ENCODE results near the gene CCNY. TPM values are rescaled to one million over a fixed set of nuclear protein-coding genes. Genes with fewer than 3 reads are reported as not detected.

The CCNY gene
- total RNA-seq, 2 experiments from 2014 or later, result 64.9 to 66.9 TPM

- Mint-ChIP-seq H3K4me1 (ENCODE audit: low read depth) (peaks cover 73% of the 10 kb centered on the region), H3K36me3 (ENCODE audit: low read depth) (peaks cover 44% of the 10 kb centered on the region), H3K4me3 (no peak overlapping the region), H3K9me3 (peaks cover 18% of the 10 kb centered on the region), H3K27ac (no peak overlapping the region), H3K27me3 (no peaks in the 10 kb centered on the region)
- no peak for DNase-seq
- TF ChIP-seq CTCF (IDR thresholded peaks at IDR 0.05), result no peak
- CTCF ChIA-PET, result no interaction called here
- Histone ChIP-seq H3K27me3 (ENCODE audit: control insufficient read depth in 1 of 2, insufficient read depth in 2 of 2, low read length in 2 of 2) (no peaks in the 10 kb centered on the region), H3K27ac (ENCODE audit: low read depth in 1 of 2, low read length in 2 of 2) (no peak overlapping the region), H3K4me3 (ENCODE audit: low read length) (no peak overlapping the region), H3K36me3 (ENCODE audit: insufficient read depth, low read length) (no peaks in the 10 kb centered on the region), H3K9me3 (ENCODE audit: control insufficient read depth in 1 of 2, insufficient read depth in 1 of 2, low read length in 2 of 2) (peaks cover 9 to 17% of the 10 kb centered on the region in 2 experiments), H3K4me1 (ENCODE audit: insufficient read depth, low read length) (peaks cover 31% of the 10 kb centered on the region)
- POLR2A ChIA-PET, result no interaction called here
- ATAC-seq (ENCODE audit: poor library complexity), result no peak
- intact Hi-C loops (cut with DNase I, micrococcal nuclease), result no loop called here
These were observed 55.6 kb downstream of the CCNY start for GRCh38 chr10:35391954-35392262.

DNA sequence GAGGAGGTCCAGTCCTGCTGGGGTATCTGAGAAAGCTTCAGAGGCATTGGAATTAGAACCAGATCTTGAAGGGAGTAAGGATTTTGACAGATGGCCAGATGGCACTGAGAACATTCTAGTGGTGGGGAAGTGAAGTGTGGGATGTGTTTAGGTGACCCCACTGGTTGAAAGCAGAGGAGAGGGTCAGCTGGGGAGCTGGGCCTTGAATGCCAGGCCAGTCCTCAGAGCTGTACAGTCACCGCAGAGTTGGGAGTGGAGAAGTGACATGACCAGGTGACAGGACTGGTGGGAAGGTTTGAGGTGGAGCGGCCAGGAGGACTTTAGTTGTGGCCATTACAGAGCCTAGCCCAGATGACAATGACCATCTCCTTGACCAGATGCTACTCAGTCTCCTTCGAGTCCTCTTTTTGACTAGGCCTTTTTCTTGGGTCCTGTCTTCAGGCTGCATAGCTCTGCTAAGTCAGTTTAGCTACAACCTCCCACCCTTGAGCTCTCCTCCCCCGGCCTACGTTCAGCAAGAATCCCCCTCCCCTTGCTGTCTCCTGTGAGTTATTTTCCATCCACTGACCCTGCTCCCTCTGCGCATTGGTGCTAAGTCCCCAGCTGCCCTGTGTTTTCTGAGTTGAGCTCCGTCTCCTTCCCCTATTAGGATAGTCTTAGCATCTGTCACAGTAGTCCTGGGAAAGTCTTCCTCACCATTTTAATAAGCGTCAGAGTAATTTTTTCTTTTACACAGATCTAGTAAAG is 56.3 kb downstream of the CCNY start:
- H3K4me1 Mint-ChIP-seq (ENCODE audit: low read depth), result peaks cover 72% of the 10 kb centered on the region

GRCh38 chr10:35394411-35394851 is 58.1 kb downstream of the CCNY start:
- Histone ChIP-seq H3K27me3 (ENCODE audit: control insufficient read depth in 1 of 2, insufficient read depth in 2 of 2, low read length in 2 of 2) (no peaks in the 10 kb centered on the region), H3K4me1 (ENCODE audit: insufficient read depth, low read length) (peaks cover 49% of the 10 kb centered on the region), H3K9me3 (ENCODE audit: control insufficient read depth in 1 of 2, insufficient read depth in 1 of 2, low read length in 2 of 2) (peaks cover 7 to 17% of the 10 kb centered on the region in 2 experiments), H3K4me3 (ENCODE audit: low read length) (no peak overlapping the region), H3K27ac (ENCODE audit: low read depth in 1 of 2, low read length in 2 of 2) (no peak overlapping the region), H3K36me3 (ENCODE audit: insufficient read depth, low read length) (no peaks in the 10 kb centered on the region)
- no peaks in the 10 kb centered on the region for H3K27me3 Mint-ChIP-seq
- ChIA-PET POLR2A (no interaction called here), CTCF (no interaction called here)
- intact Hi-C loops (cut with DNase I, micrococcal nuclease), result no loop called here
- H3K4me3 Mint-ChIP-seq, result no peak overlapping the region
- H3K4me1 Mint-ChIP-seq (ENCODE audit: low read depth), result peaks cover 82% of the 10 kb centered on the region
- H3K9me3 Mint-ChIP-seq, result peaks cover 13% of the 10 kb centered on the region
- TF ChIP-seq CTCF (IDR thresholded peaks at IDR 0.05), result no peak
- H3K27ac Mint-ChIP-seq, result no peak overlapping the region
- DNase-seq, result no peak
- ATAC-seq (ENCODE audit: poor library complexity), result no peak
- H3K36me3 Mint-ChIP-seq (ENCODE audit: low read depth), result peaks cover 24% of the 10 kb centered on the region

More for the DNA sequence above, 56.3 kb downstream of the CCNY start:
- no peak for DNase-seq
- ChIA-PET POLR2A (no interaction called here), CTCF (interaction anchor here (0.6 to 1.1 kb wide), 2 partner anchors 8 to 256 kb away, joined by 3 read pairs; no protein-coding TSS in a partner anchor)
- intact Hi-C loops (cut with DNase I, micrococcal nuclease), result no loop called here
- Histone ChIP-seq H3K27ac (ENCODE audit: low read depth in 1 of 2, low read length in 2 of 2) (no peak overlapping the region), H3K4me3 (ENCODE audit: low read length) (no peak overlapping the region), H3K27me3 (ENCODE audit: control insufficient read depth in 1 of 2, insufficient read depth in 2 of 2, low read length in 2 of 2) (no peaks in the 10 kb centered on the region), H3K36me3 (ENCODE audit: insufficient read depth, low read length) (no peaks in the 10 kb centered on the region), H3K9me3 (ENCODE audit: control insufficient read depth in 1 of 2, insufficient read depth in 1 of 2, low read length in 2 of 2) (peaks cover 9 to 17% of the 10 kb centered on the region in 2 experiments), H3K4me1 (ENCODE audit: insufficient read depth, low read length) (peaks cover 34% of the 10 kb centered on the region)
- peaks cover 18% of the 10 kb centered on the region for H3K9me3 Mint-ChIP-seq
- H3K27ac Mint-ChIP-seq, result no peak overlapping the region
- no peak for TF ChIP-seq CTCF (IDR thresholded peaks at IDR 0.05)
- H3K4me3 Mint-ChIP-seq, result no peak overlapping the region
- ATAC-seq (ENCODE audit: poor library complexity), result no peak
- no peaks in the 10 kb centered on the region for H3K27me3 Mint-ChIP-seq
- H3K36me3 Mint-ChIP-seq (ENCODE audit: low read depth), result peaks cover 39% of the 10 kb centered on the region
